Neural progenitor cell (in vitro differentiated cells): ENCODE measurements around the gene UVSSA. TPM values are rescaled to one million over a fixed set of nuclear protein-coding genes. Genes with fewer than 3 reads are reported as not detected.
"Not testable (repeated sequence)": the region's sequence is repeated elsewhere in the genome, so short reads cannot be mapped to it uniquely, and the experiment has no call there.

Experiments
- DNase-seq: peaks from one replicate; pipeline ENCODE4 v3.0.0-alpha.2; 2016; ENCODE audit warnings: low spot score
- H2AFZ ChIP-seq: fragments of 200-600 bp; sonication (generic); replicated peaks from 2 replicates; pipeline ENCODE4 v1.6.1; 2016; ENCODE audit warnings: antibody characterized with exemption
- H3F3A ChIP-seq: fragments of 200-600 bp; sonication (generic); 2 replicates; pipeline ENCODE4 v1.6.1; 2016; ENCODE audit warnings: antibody characterized with exemption, low read depth
- H3K27ac ChIP-seq: fragments of 200-600 bp; sonication (generic); 2 replicates; pipeline ENCODE4 v1.5.1; 2016; ENCODE audit warnings: mild to moderate bottlenecking
- H3K27me3 ChIP-seq: fragments of 200-600 bp; sonication (generic); 2 replicates; pipeline ENCODE4 v1.6.1; 2016; ENCODE audit warnings: mild to moderate bottlenecking, moderate library complexity
- H3K36me3 ChIP-seq: fragments of 200-600 bp; sonication (generic); 2 replicates; pipeline ENCODE4 v1.5.1; 2016
- H3K4me1 ChIP-seq: fragments of 200-600 bp; sonication (generic); 2 replicates; pipeline ENCODE4 v1.6.1; 2016; ENCODE audit warnings: mixed run types
- H3K4me2 ChIP-seq: fragments of 200-600 bp; sonication (generic); 2 replicates; pipeline ENCODE4 v1.6.1; 2016
- H3K4me3 ChIP-seq: fragments of 200-600 bp; sonication (generic); 2 replicates; pipeline ENCODE4 v1.5.1; 2016
- H3K79me2 ChIP-seq: fragments of 200-600 bp; sonication (generic); 2 replicates; pipeline ENCODE4 v1.6.1; 2016; ENCODE audit warnings: low read depth
- H3K9ac ChIP-seq: fragments of 200-600 bp; sonication (generic); 2 replicates; pipeline ENCODE4 v1.6.1; 2016
- H3K9me3 ChIP-seq: fragments of 200-600 bp; sonication (generic); 2 replicates; pipeline ENCODE4 v1.5.1; 2016; ENCODE audit warnings: low read depth
- H4K20me1 ChIP-seq: fragments of 200-600 bp; sonication (generic); 2 replicates; pipeline ENCODE4 v1.6.1; 2016; ENCODE audit warnings: low read depth
- H3K27ac Mint-ChIP-seq: 3 replicates; pipeline ENCODE4 v1.8.0; 2021; ENCODE audit warnings: mixed read lengths
- H3K27me3 Mint-ChIP-seq: 2 replicates; pipeline ENCODE4 v1.8.0; 2022; ENCODE audit warnings: low read depth, mild to moderate bottlenecking, inconsistent platforms, moderate library complexity, mixed read lengths; ENCODE audit not compliant: insufficient read depth
- H3K36me3 Mint-ChIP-seq: 3 replicates; pipeline ENCODE4 v1.8.0; 2021; ENCODE audit warnings: mixed read lengths
- H3K4me1 Mint-ChIP-seq: 3 replicates; pipeline ENCODE4 v1.8.0; 2021; ENCODE audit warnings: mixed read lengths
- H3K4me3 Mint-ChIP-seq: 3 replicates; pipeline ENCODE4 v1.8.0; 2021; ENCODE audit warnings: mild to moderate bottlenecking, moderate library complexity, mixed read lengths
- H3K9me3 Mint-ChIP-seq: 3 replicates; pipeline ENCODE4 v1.8.0; 2020; ENCODE audit warnings: mixed read lengths
- EZH2 ChIP-seq: fragments of 200-600 bp; sonication (generic); IDR thresholded peaks from 2 replicates; pipeline ENCODE4 v1.6.1; 2017; ENCODE audit warnings: antibody characterized with exemption, mild to moderate bottlenecking, moderate library complexity
- EZH2phosphoT487 ChIP-seq: fragments of 200-600 bp; sonication (generic); IDR thresholded peaks from 2 replicates; pipeline ENCODE4 v1.6.1; 2017; ENCODE audit warnings: antibody characterized with exemption
- total RNA-seq: library from RNA; depleted of rRNA; stranded (reverse); fragments of >200 nt; gene quantifications from 2 replicates; pipeline ENCODE4 v1.2.3, GENCODE V29; 2015; ENCODE audit warnings: low replicate concordance
- TF ChIP-seq, protein P1 (sequence below): fragments of 200-600 bp; sonication (generic); IDR thresholded peaks from 2 replicates; pipeline ENCODE4 v1.5.1; 2017; ENCODE audit warnings: antibody characterized with exemption, mild to moderate bottlenecking

The UVSSA gene
- total RNA-seq, 1 donor from 2014 or later = 10.9 TPM

DNA sequence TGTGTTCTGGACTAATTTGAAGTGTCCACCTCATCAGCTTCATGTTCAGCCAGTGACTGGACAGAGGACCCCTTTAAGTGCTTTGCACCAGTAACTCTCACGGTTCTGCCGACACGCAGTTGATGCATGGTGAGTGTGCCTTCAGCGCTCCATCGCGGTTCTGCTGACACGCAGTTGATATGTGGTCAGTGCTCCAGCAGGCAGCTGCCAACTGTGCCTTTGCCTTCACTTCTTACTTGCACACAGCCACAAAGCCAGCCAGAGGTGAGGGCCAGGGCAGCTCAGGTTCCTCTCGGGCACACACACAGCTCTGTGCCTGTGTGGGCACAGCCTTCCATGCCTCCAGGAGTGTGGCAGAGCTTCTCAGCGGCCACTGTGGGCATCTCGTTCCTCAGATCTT lies 46.9 kb downstream of the UVSSA start:
- Histone ChIP-seq H2AFZ (no peak overlapping the region), H3K4me1 (no peaks in the 10 kb centered on the region), H3K27ac (no peak overlapping the region), H3K9me3 (peaks cover 5% of the 10 kb centered on the region), H3K9ac (no peak overlapping the region), H4K20me1 (no peaks in the 10 kb centered on the region), H3K4me2 (no peak overlapping the region), H3K36me3 (no peaks in the 10 kb centered on the region), H3K79me2 (no peaks in the 10 kb centered on the region), H3K4me3 (no peak overlapping the region), H3F3A (peaks cover 5% of the 10 kb centered on the region), H3K27me3 (no peaks in the 10 kb centered on the region)
- no peak for TF ChIP-seq EZH2phosphoT487
- TF ChIP-seq, protein P1, sequence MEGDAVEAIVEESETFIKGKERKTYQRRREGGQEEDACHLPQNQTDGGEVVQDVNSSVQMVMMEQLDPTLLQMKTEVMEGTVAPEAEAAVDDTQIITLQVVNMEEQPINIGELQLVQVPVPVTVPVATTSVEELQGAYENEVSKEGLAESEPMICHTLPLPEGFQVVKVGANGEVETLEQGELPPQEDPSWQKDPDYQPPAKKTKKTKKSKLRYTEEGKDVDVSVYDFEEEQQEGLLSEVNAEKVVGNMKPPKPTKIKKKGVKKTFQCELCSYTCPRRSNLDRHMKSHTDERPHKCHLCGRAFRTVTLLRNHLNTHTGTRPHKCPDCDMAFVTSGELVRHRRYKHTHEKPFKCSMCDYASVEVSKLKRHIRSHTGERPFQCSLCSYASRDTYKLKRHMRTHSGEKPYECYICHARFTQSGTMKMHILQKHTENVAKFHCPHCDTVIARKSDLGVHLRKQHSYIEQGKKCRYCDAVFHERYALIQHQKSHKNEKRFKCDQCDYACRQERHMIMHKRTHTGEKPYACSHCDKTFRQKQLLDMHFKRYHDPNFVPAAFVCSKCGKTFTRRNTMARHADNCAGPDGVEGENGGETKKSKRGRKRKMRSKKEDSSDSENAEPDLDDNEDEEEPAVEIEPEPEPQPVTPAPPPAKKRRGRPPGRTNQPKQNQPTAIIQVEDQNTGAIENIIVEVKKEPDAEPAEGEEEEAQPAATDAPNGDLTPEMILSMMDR = no peak
- no peak for TF ChIP-seq EZH2
- no peak for DNase-seq
- Mint-ChIP-seq H3K9me3 (peaks cover 16% of the 10 kb centered on the region), H3K36me3 (peaks cover 12% of the 10 kb centered on the region), H3K27me3 (peaks cover 6% of the 10 kb centered on the region), H3K27ac (no peak overlapping the region), H3K4me3 (no peak overlapping the region), H3K4me1 (no peaks in the 10 kb centered on the region)

DNA sequence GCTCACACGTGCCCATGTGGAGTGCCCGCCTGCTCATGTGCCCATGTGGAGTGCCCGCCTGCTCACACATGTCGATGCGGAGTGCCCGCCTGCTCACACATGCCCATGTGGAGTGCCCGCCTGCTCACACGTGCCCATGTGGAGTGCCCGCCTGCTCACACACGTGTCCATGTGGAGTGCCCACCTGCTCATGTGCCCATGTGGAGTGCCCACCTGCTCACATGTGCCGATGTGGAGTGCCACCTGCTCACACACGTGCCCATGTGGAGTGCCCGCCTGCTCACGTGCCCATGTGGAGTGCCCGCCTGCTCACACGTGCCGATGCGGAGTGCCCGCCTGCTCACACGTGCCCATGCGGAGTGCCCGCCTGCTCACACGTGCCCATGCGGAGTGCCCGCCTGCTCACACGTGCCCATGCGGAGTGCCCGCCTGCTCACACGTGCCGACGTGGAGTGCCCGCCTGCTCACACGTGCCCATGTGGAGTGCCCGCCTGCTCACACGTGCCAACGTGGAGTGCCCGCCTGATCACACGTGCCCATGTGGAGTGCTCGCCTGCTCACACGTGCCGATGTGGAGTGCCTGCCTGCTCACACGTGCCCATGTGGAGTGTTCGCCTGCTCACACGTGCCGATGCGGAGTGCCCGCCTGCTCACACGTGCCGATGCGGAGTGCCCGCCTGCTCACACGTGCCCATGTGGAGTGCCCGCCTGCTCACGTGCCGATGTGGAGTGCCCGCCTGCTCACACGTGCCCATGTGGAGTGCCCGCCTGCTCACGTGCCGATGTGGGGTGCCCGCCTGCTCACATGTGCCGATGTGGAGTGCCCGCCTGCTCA lies 47.8 kb downstream of the UVSSA start:
- H4K20me1 ChIP-seq, H3K4me1 ChIP-seq, H3K27me3 ChIP-seq, H3K36me3 Mint-ChIP-seq, H3F3A ChIP-seq, H3K27me3 Mint-ChIP-seq, DNase-seq, H2AFZ ChIP-seq, H3K27ac Mint-ChIP-seq, H3K27ac ChIP-seq, H3K79me2 ChIP-seq, H3K4me1 Mint-ChIP-seq, H3K4me3 ChIP-seq, H3K9me3 ChIP-seq, H3K36me3 ChIP-seq, H3K9ac ChIP-seq, H3K4me3 Mint-ChIP-seq, H3K4me2 ChIP-seq: not testable (repeated sequence)
- H3K9me3 Mint-ChIP-seq = peaks cover 18% of the 10 kb centered on the region

DNA sequence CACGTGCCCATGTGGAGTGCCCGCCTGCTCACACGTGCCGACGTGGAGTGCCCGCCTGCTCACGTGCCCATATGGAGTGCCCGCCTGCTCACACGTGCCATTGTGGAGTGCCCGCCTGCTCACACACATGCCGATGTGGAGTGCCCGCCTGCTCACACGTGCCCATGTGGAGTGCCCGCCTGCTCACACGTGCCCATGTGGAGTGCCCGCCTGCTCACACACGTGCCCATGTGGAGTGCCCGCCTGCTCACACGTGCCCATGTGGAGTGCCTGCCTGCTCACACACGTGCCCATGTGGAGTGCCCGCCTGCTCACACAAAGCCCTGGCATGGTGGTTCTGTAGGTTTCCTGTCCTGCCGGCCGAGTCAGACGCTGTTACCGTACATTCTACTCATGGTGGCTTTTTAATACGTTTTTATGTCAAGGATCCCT lies 48.4 kb downstream of the UVSSA start:
- H3K4me3 Mint-ChIP-seq = peak overlapping the region; percentile 6
- H3K4me2 ChIP-seq, H3K36me3 ChIP-seq, DNase-seq, H3K4me1 Mint-ChIP-seq, H3K27ac Mint-ChIP-seq, H3F3A ChIP-seq, H3K4me3 ChIP-seq, H3K79me2 ChIP-seq, H2AFZ ChIP-seq, H3K36me3 Mint-ChIP-seq, H3K4me1 ChIP-seq, H3K9me3 ChIP-seq, H4K20me1 ChIP-seq, H3K9ac ChIP-seq, H3K27ac ChIP-seq: not testable (repeated sequence)
- H3K27me3 ChIP-seq = peaks cover 12% of the 10 kb centered on the region
- H3K9me3 Mint-ChIP-seq = peaks cover 16% of the 10 kb centered on the region
- H3K27me3 Mint-ChIP-seq = peaks cover 14% of the 10 kb centered on the region

DNA sequence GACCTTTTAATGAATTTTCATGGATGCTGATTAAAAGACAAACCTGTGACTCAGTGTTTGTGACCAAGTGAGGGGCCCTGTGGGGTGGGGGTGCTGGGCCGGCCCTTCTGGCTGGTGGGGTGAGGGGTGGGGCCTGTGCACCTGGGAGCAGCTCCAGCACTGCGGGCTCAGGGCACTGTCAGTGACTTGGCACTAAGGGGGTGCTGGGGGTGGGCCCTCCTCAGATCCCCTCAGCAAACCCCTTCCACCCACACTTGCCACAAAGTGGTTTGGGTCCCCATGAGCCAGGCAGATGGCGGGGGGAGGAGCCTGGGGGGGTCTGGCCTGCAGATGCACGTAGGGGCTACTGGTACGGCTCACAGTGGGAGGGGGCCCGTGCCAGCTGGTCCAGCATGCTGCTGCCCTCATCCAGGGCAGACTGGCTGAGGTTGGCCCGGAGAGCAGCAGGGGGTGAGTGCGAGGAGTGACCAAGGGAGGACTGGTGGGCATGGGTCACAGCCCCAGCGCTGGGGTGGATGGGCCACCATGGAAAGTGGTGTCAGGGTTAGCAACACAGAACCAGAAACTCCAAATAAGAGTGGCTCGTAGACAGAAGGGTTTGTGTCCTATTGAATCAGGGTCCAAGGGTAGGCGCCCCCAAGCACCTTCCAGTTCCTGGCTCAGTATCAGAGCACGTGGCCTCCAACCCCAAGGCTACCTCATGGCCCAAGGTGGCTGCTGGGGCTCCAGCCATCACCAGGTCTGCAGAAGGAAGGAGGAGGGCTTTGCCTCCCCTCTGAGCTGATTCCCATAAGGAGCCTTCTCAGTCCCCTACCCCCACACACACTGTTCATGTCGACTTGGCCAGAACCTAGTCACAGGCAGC lies 49.2 kb downstream of the UVSSA start:
- TF ChIP-seq, protein P1 = no peak
- TF ChIP-seq EZH2 (no peak), EZH2phosphoT487 (no peak)
- Histone ChIP-seq H3K4me2 (no peak overlapping the region), H3K27ac (no peak overlapping the region), H2AFZ (no peak overlapping the region), H3K36me3 (no peaks in the 10 kb centered on the region), H3K27me3 (peaks cover 19% of the 10 kb centered on the region), H3K9me3 (no peaks in the 10 kb centered on the region), H3K79me2 (no peaks in the 10 kb centered on the region), H3K4me3 (no peak overlapping the region), H4K20me1 (no peaks in the 10 kb centered on the region), H3F3A (peaks cover 5% of the 10 kb centered on the region), H3K9ac (no peak overlapping the region), H3K4me1 (no peaks in the 10 kb centered on the region)
- Mint-ChIP-seq H3K36me3 (peaks cover 7% of the 10 kb centered on the region), H3K9me3 (peaks cover 16% of the 10 kb centered on the region), H3K27ac (no peak overlapping the region), H3K4me1 (no peaks in the 10 kb centered on the region), H3K27me3 (peaks cover 21% of the 10 kb centered on the region), H3K4me3 (no peak overlapping the region)
- DNase-seq = no peak
